LNCAP (cell line): Measurements from ENCODE around the gene WDR4.

Experiments used
- TF ChIP-seq, protein P1 (sequence below): fragments of 450-650 bp; IDR thresholded peaks from 2 replicates; pipeline ENCODE4 v1.5.1; 2017; ENCODE audit warnings: mild to moderate bottlenecking

Gene WDR4

DNA sequence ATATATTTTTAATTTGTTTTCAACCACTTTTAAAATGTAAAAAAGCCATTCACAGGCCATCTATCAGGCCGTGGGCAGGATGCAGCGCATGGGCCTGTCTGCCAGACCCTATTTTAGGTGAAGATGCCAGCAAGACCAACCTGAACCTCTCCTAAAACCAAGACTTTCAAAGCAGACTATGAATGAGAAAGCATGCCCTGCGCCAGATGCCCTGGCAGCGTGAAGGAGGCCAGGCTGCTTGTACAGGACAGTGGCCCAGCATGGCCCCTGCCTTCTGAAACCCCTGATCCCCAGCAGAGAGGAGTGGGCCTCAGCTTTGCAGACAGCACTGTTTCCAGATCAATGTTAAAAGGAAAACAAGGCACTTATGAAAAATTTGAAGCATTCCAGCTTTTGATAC, 31.6 kb downstream of the WDR4 start:
- TF ChIP-seq, protein P1, sequence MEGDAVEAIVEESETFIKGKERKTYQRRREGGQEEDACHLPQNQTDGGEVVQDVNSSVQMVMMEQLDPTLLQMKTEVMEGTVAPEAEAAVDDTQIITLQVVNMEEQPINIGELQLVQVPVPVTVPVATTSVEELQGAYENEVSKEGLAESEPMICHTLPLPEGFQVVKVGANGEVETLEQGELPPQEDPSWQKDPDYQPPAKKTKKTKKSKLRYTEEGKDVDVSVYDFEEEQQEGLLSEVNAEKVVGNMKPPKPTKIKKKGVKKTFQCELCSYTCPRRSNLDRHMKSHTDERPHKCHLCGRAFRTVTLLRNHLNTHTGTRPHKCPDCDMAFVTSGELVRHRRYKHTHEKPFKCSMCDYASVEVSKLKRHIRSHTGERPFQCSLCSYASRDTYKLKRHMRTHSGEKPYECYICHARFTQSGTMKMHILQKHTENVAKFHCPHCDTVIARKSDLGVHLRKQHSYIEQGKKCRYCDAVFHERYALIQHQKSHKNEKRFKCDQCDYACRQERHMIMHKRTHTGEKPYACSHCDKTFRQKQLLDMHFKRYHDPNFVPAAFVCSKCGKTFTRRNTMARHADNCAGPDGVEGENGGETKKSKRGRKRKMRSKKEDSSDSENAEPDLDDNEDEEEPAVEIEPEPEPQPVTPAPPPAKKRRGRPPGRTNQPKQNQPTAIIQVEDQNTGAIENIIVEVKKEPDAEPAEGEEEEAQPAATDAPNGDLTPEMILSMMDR: no peak

DNA sequence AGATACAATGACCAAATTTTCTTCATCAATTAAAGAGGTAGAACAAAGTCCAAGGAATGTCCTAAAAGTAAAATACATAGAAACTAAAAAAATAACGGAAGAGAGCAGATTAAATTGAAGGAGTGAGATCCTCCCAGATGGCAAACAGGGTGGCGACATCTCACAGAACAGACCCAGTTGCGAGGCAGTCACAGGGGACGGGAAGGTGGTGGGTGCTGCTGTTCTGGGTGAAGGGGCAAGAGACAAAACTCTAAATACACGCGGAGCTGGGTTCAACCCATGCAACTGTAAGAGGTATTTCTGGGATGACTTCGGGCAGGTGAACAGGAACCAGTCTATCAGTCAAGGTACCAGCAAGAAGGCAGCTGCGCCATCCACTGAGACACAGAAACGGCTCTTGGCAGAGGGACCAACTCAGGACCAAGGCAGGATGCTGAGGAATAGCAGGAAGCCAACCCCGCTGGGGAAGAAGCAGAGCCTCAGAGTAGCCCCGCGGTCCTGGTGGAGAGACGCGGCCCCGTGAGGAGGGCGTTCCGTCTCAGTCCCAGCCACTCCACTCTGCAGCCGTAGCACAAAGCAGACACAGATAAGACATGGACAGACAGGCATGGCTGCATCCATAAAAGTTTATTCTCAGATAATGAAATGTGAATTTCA, 32.2 kb downstream of the WDR4 start:
- TF ChIP-seq, protein P1: no peak

DNA sequence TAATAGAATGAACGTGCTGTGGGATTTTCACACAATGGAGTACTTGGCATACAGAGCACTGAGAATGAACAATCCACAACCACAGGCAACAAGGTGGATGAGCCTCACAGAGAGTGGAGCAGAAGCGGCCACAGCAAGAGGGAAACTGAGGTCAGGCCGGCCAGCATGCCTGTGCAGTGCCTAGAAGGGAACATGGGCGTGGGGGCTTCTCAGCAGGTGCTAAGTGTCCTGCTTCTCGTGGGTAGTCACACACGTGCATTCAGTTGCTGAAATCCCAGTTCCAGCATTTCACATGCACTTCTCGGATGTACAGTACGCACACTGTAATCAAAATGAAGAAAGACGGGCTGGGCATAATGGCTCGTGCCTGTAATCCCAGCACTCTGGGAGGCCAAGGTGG, 33.1 kb downstream of the WDR4 start:
- TF ChIP-seq, protein P1: no peak

DNA sequence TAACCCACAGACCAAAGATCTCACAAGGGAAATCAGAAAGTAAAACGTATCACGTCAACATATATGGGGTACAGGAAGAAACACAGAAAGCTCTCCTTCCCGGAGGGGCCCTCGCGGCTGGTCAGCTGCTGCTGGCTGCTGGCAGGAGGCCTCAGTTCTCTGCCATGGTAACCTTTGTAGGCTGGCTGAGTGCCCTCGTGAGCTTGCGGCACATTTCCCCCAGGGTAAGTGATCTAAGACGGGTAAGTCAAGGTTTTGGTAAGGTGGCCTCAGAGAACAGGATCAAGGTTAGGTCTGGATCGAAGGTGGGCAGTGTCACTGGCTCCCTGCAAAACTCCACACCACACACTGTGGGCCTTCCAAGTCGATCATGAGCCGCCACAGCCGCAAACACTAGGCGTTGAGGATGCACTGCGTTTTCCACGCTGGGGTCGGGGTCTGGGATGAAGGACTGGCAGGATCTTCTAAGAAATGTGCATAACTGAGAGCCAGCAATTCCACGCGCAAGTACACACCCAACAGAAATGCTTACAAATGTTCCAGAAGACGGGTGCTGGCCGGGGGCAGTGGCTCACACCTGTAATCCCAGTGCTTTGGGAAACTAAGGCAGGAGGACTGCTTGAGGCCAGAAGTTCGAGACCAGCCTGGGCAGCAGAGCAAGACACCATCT, 33.9 kb downstream of the WDR4 start:
- TF ChIP-seq, protein P1: no peak

DNA sequence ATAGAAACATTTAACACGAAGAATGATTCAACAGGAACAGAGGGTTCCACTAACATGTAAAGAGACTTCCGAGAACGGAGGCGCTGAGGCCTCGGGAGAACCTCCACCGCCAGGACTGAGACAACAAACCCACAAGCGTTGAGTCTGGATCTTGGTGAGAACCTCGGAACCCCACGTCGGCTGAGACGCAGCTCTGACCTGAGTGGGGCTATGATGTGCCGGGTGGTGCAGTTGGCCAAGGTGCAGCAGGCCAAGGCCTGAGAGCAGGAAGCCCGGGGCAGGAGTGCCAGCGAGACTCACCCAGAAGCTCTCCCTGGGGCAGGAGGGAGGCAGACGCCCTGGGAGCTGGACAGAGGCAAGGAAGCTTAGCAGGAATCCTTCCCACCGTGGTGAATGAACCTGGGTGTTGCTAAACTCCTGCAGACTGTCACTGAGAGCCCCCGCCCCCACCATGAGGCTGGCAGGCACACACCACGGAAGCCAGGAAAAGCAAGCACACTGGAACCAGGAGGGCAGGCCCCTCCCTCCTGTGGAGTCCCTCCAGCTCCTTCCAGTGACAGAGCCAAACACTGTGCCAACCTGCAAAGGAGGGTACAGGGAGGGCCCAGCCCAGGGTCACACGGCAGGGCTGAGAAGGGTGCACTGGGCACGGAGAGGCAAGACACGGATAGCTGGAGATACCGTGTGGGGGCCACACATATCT, 34.8 kb downstream of the WDR4 start:
- TF ChIP-seq, protein P1: no peak

DNA sequence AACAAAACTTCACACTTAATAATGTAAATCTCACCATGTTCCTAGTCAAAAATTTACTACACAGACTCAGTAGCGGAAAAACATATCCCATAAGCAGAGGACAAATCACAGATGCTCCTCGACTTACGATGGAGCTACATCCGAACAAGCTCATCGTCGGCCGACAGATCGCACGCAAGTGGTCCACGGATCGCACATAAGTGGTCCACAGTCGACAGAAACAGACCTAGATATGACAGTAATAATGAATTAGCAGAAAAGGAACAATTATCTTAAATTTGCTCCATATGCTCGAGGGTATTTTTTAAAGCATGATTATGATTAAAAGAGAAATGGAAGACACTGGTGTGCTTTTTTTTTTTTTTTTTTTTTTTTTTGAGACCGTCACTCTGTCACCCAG, 36.3 kb downstream of the WDR4 start:
- TF ChIP-seq, protein P1: no peak

DNA sequence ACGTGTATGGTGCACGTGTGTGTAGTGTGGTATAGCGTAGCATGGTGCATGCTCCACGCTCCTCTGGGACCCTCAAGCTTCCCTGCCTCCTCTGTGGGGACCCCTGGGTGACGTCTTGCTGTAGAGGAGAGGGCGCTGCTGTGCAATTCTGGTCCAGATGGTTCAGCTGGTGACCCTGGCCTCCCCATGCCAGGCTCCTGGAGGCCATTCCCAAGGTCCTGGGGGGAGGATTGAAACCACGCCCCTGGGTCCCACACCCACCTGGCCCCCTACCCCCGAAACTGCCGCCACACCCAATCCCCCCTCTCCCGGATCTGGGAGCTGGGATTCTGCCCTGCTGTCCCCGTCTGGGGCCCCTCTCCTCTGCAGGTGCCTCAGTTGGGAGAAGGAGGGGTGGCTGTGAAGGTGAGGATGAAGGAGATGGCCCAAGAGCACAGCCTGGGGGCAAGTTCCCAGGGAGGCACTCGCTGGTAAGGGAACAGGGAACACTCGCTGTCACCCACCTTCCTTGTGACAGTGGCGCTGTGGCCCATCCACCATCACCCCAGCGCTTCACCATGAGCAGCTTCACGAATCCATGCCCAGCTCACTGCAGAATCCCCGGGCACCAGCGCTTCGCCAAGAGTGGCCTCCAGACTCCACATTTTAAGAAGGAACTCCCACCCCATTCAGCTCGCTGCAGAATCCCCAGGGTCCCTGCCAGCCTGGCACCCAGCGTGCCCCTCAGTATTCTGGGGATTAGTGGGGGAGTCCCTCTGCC, 38.0 kb downstream of the WDR4 start:
- TF ChIP-seq, protein P1: no peak
